Parathyroid adenoma (tissue), 2 donors: Measurements from ENCODE around the gene UBE2E2.

Experiments
- H2AFZ ChIP-seq: fragments of 300-600 bp; sonication (generic); one replicate; pipeline ENCODE4 v1.7.0; 2017; ENCODE audit warnings: antibody characterized with exemption, mild to moderate bottlenecking
- H3K27ac ChIP-seq: fragments of 300-600 bp; sonication (generic); one replicate; pipeline ENCODE4 v1.7.0; 2017
- H3K27me3 ChIP-seq: fragments of 300-600 bp; sonication (generic); one replicate; pipeline ENCODE4 v1.7.0; 2017; ENCODE audit warnings: low read length; ENCODE audit not compliant: control insufficient read depth, insufficient read depth
- H3K36me3 ChIP-seq: fragments of 300-600 bp; sonication (generic); one replicate; pipeline ENCODE4 v1.7.0; 2017; ENCODE audit warnings: low read length; ENCODE audit not compliant: control insufficient read depth, insufficient read depth
- H3K4me1 ChIP-seq: fragments of 300-600 bp; sonication (generic); one replicate; pipeline ENCODE4 v1.7.0; 2017; ENCODE audit warnings: control low read depth
- H3K4me2 ChIP-seq: fragments of 300-600 bp; sonication (generic); one replicate; pipeline ENCODE4 v1.7.0; 2017; ENCODE audit warnings: low read length
- H3K4me3 ChIP-seq: fragments of 300-600 bp; sonication (generic); one replicate; pipeline ENCODE4 v1.7.0; 2017; ENCODE audit warnings: low read depth, low read length
- H3K79me2 ChIP-seq: fragments of 300-600 bp; sonication (generic); one replicate; pipeline ENCODE4 v1.7.0; 2017; ENCODE audit warnings: control low read depth
- H3K9ac ChIP-seq: fragments of 300-600 bp; sonication (generic); one replicate; pipeline ENCODE4 v1.7.0; 2017; ENCODE audit warnings: mild to moderate bottlenecking
- H3K9me3 ChIP-seq: fragments of 300-600 bp; sonication (generic); one replicate; pipeline ENCODE4 v1.7.0; 2017; ENCODE audit warnings: low read length; ENCODE audit not compliant: control insufficient read depth
- CTCF ChIP-seq: fragments of 300-600 bp; sonication (generic); IDR thresholded peaks from one replicate; pipeline ENCODE4 v1.7.0; 2017; ENCODE audit warnings: antibody characterized with exemption, mild to moderate bottlenecking
- donor health status: primary hyperparathyroidism.

Gene UBE2E2

GRCh38 chr3:23527326-23527725 is 324.2 kb downstream of the UBE2E2 start:
- Histone ChIP-seq H3K79me2 (no peaks in the 10 kb centered on the region), H3K4me2 (no peak overlapping the region), H3K36me3 (no peaks in the 10 kb centered on the region), H3K27ac (no peak overlapping the region), H2AFZ (no peak overlapping the region), H3K9ac (no peak overlapping the region), H3K4me1 (no peaks in the 10 kb centered on the region), H3K9me3 (no peaks in the 10 kb centered on the region), H3K4me3 (no peak overlapping the region), H3K27me3 (no peaks in the 10 kb centered on the region)
- TF ChIP-seq CTCF = no peak

- no peaks in the 10 kb centered on the region for H3K79me2 ChIP-seq
- no peak for TF ChIP-seq CTCF
Observed at GRCh38 chr3:23533596-23533995, 330.5 kb downstream of the UBE2E2 start.

GRCh38 chr3:23533996-23534395 is 330.9 kb downstream of the UBE2E2 start:
- H3K27me3 ChIP-seq = no peaks in the 10 kb centered on the region
- H3K9ac ChIP-seq = no peak overlapping the region
- H3K9me3 ChIP-seq = no peaks in the 10 kb centered on the region
- H3K4me1 ChIP-seq = no peaks in the 10 kb centered on the region
- no peak overlapping the region for H3K4me3 ChIP-seq
- no peak for TF ChIP-seq CTCF
- H3K4me2 ChIP-seq = no peak overlapping the region
- no peak overlapping the region for H3K27ac ChIP-seq
- H2AFZ ChIP-seq = no peak overlapping the region
- no peaks in the 10 kb centered on the region for H3K36me3 ChIP-seq
- no peaks in the 10 kb centered on the region for H3K79me2 ChIP-seq

More at GRCh38 chr3:23533596-23533995, 330.5 kb downstream of the UBE2E2 start:
- no peak overlapping the region for H2AFZ ChIP-seq
- H3K36me3 ChIP-seq = no peaks in the 10 kb centered on the region
- H3K9me3 ChIP-seq = no peaks in the 10 kb centered on the region
- H3K4me3 ChIP-seq = no peak overlapping the region
- no peak overlapping the region for H3K4me2 ChIP-seq
- H3K9ac ChIP-seq = no peak overlapping the region
- no peaks in the 10 kb centered on the region for H3K4me1 ChIP-seq
- H3K27ac ChIP-seq = no peak overlapping the region
- no peaks in the 10 kb centered on the region for H3K27me3 ChIP-seq

GRCh38 chr3:23537101-23537551 is 334.0 kb downstream of the UBE2E2 start:
- no peak overlapping the region for H2AFZ ChIP-seq
- no peaks in the 10 kb centered on the region for H3K4me1 ChIP-seq
- H3K27ac ChIP-seq = no peak overlapping the region
- H3K9me3 ChIP-seq = no peaks in the 10 kb centered on the region
- H3K9ac ChIP-seq = no peak overlapping the region
- TF ChIP-seq CTCF = no peak
- no peak overlapping the region for H3K4me2 ChIP-seq
- H3K79me2 ChIP-seq = no peaks in the 10 kb centered on the region
- no peaks in the 10 kb centered on the region for H3K36me3 ChIP-seq
- H3K27me3 ChIP-seq = no peaks in the 10 kb centered on the region
- H3K4me3 ChIP-seq = no peak overlapping the region

- TF ChIP-seq CTCF = no peak
- H3K27me3 ChIP-seq = no peaks in the 10 kb centered on the region
- no peak overlapping the region for H3K9ac ChIP-seq
- H3K27ac ChIP-seq = no peak overlapping the region
- H3K4me1 ChIP-seq = no peaks in the 10 kb centered on the region
- H2AFZ ChIP-seq = no peak overlapping the region
- H3K4me3 ChIP-seq = no peak overlapping the region
- H3K36me3 ChIP-seq = no peaks in the 10 kb centered on the region
- H3K4me2 ChIP-seq = no peak overlapping the region
- no peaks in the 10 kb centered on the region for H3K79me2 ChIP-seq
- H3K9me3 ChIP-seq = no peaks in the 10 kb centered on the region
Observed at GRCh38 chr3:23539185-23539584, 336.1 kb downstream of the UBE2E2 start.
